HCT116 (cell line): ENCODE data around the gene IPO5. TPM values are rescaled to one million over a fixed set of nuclear protein-coding genes. Genes with fewer than 3 reads are reported as not detected.

Source experiments
- ATAC-seq: fragments of 200-7000 bp; cut with Tn5 transposase; 2 replicates; pipeline ENCODE4 v1.9.1; 2020; ENCODE audit warnings: mild to moderate bottlenecking, moderate library complexity
- BruUV-seq: library from RNA; stranded (reverse); fragments of 400-500 nt; replicated peaks from 2 replicates; lab custom pipeline; 2021; lab: Mats Ljungman, UMichigan
- CTCF ChIA-PET: fragments of 300-600 bp; sonication (Branson Sonifier 250); formaldehyde crosslinking; loops from one replicate; lab custom pipeline; 2021; ENCODE audit warnings: antibody characterized with exemption; lab: Charles Lee
- POLR2A ChIA-PET: fragments of 300-600, 350-600 bp; sonication (Branson Sonifier 250); formaldehyde crosslinking; loops from one replicate; lab custom pipeline; 2021; ENCODE audit warnings: antibody characterized with exemption; lab: Charles Lee
- RAD21 ChIA-PET, 2 experiments: fragments of 300-600 bp; sonication (Branson Sonifier 250); formaldehyde crosslinking; loops; one replicate each; lab custom pipeline; 2023; ENCODE audit warnings: low total read pairs in 2 of 2; ENCODE audit not compliant: uncharacterized antibody in 2 of 2, unreplicated experiment in 2 of 2, low non-redundant PET in 1 of 2; lab: Charles Lee
- DNase-seq: peaks from one replicate; pipeline ENCODE4 v3.0.0-alpha.2; 2010; ENCODE audit warnings: low read depth, low spot score
- H2AFZ ChIP-seq: fragments of 200-600 bp; shearing (Covaris generic), sonication (generic); 2 replicates; pipeline ENCODE4 v1.6.1; 2017; ENCODE audit warnings: low read depth, mixed run types, mixed read lengths, antibody characterized with exemption, low read length; ENCODE audit not compliant: poor library complexity, severe bottlenecking
- H3K27ac ChIP-seq: 2 replicates; pipeline ENCODE4 v1.5.1; 2012; ENCODE audit warnings: low read depth, low read length
- H3K27me3 ChIP-seq: fragments of 200-600 bp; sonication (generic); 2 replicates; pipeline ENCODE4 v1.6.1; 2016; ENCODE audit warnings: mixed run types, low read length, mixed read lengths; ENCODE audit not compliant: insufficient read depth
- H3K36me3 ChIP-seq, 2 experiments: fragments of 200-500 bp in 1 of 2; fragments of 200-600 bp in 1 of 2; sonication (Bioruptor generic) in 1 of 2; sonication (generic) in 1 of 2; 2 replicates each; pipeline versions ENCODE4 v1.5.1 to v1.6.1; 2014 to 2016; ENCODE audit warnings: low read length in 2 of 2, inconsistent platforms in 1 of 2, mixed read lengths in 1 of 2, mixed run types in 1 of 2; ENCODE audit not compliant: insufficient read depth in 2 of 2, control insufficient read depth in 1 of 2
- H3K4me1 ChIP-seq, 2 experiments: fragments of 200-600 bp in 1 of 2; sonication (generic) in 1 of 2; 2 replicates each; pipeline versions ENCODE4 v1.5.1 to v1.6.1; 2012 to 2017; ENCODE audit warnings: low read length in 2 of 2, inconsistent platforms in 1 of 2, mild to moderate bottlenecking in 1 of 2, mixed read lengths in 1 of 2, mixed run types in 1 of 2, moderate library complexity in 1 of 2; ENCODE audit not compliant: insufficient read depth in 2 of 2, control insufficient read depth in 1 of 2
- H3K4me2 ChIP-seq: fragments of 200-600 bp; sonication (generic); 2 replicates; pipeline ENCODE4 v1.6.1; 2017; ENCODE audit warnings: mixed run types, low read length, mixed read lengths
- H3K4me3 ChIP-seq, 2 experiments: fragments of 200-600 bp in 1 of 2; sonication (generic) in 1 of 2; replicated peaks in 1 of 2; 2 replicates each; pipeline ENCODE4 v1.5.1; 2011 to 2016; ENCODE audit warnings: low read length in 2 of 2, control low read depth in 1 of 2, low read depth in 1 of 2, mild to moderate bottlenecking in 1 of 2, mixed read lengths in 1 of 2, mixed run types in 1 of 2
- H3K79me2 ChIP-seq: fragments of 200-600 bp; sonication (generic); 2 replicates; pipeline ENCODE4 v1.6.1; 2017; ENCODE audit warnings: mild to moderate bottlenecking, mixed run types, low read length, moderate library complexity, mixed read lengths; ENCODE audit not compliant: insufficient read depth
- H3K9ac ChIP-seq: fragments of 200-600 bp; sonication (generic); 2 replicates; pipeline ENCODE4 v1.6.1; 2016; ENCODE audit warnings: low read length, mixed read lengths
- H3K9me2 ChIP-seq: fragments of 200-600 bp; sonication (generic), shearing (Covaris generic); 2 replicates; pipeline ENCODE4 v1.6.1; 2017; ENCODE audit warnings: mixed run types, mild to moderate bottlenecking, moderate library complexity; ENCODE audit not compliant: insufficient read depth
- H3K9me3 ChIP-seq, 2 experiments: fragments of 200-500 bp in 1 of 2; fragments of 200-600 bp in 1 of 2; sonication (Bioruptor generic) in 1 of 2; sonication (generic) in 1 of 2; 2 replicates each; pipeline ENCODE4 v1.6.1; 2014 to 2017; ENCODE audit warnings: low read length in 2 of 2, mixed read lengths in 2 of 2, inconsistent platforms in 1 of 2, low read depth in 1 of 2, mild to moderate bottlenecking in 1 of 2, mixed run types in 1 of 2, moderate library complexity in 1 of 2; ENCODE audit not compliant: control insufficient read depth in 1 of 2, insufficient read depth in 1 of 2
- H4K20me1 ChIP-seq: fragments of 200-600 bp; sonication (generic), shearing (Covaris generic); 2 replicates; pipeline ENCODE4 v1.6.1; 2017; ENCODE audit warnings: mixed run types, mild to moderate bottlenecking, moderate library complexity; ENCODE audit not compliant: insufficient read depth
- ELF1 ChIP-seq: IDR thresholded peaks from 2 replicates; pipeline ENCODE4 v1.6.1; 2012; ENCODE audit warnings: low read depth, borderline replicate concordance
- JUND ChIP-seq: IDR thresholded peaks from 2 replicates; pipeline ENCODE4 v1.6.1; 2012
- REST ChIP-seq: IDR thresholded peaks from 2 replicates; pipeline ENCODE4 v1.6.1; 2012; ENCODE audit warnings: low read depth
- ZBTB33 ChIP-seq: IDR thresholded peaks from 2 replicates; pipeline ENCODE4 v1.6.1; 2011; ENCODE audit warnings: mild to moderate bottlenecking, low read length, moderate library complexity; ENCODE audit not compliant: insufficient replicate concordance; ENCODE audit errors: extremely low read depth
- intact Hi-C: fragments of 100-400 bp; cut with micrococcal nuclease; formaldehyde crosslinking; loops from 2 replicates; pipeline ENCODE4 v1.10.0; 2022
- total RNA-seq: library from RNA; stranded (reverse); gene quantifications from one replicate; pipeline ENCODE4 v1.2.1, GENCODE V29; 2021; ENCODE audit not compliant: unreplicated experiment

Gene IPO5
- total RNA-seq, 1 experiment from 2014 or later, result 237 TPM

- DNase-seq (no peak), ATAC-seq (no peak; the same call in 1 of the 2 replicates)
- POLR2A ChIA-PET, result no interaction called here
- no peaks in the 10 kb centered on the region for H3K9me2 ChIP-seq
- H3K79me2 ChIP-seq, result no peaks in the 10 kb centered on the region
- BruUV-seq, result no TSS peak
- H3K27ac ChIP-seq, result no peak overlapping the region
- TF ChIP-seq REST (no peak), JUND (no peak), ELF1 (no peak), ZBTB33 (no peak)
- RAD21 ChIA-PET, result no interaction called here
- intact Hi-C loops, result no loop called here
- no peaks in the 10 kb centered on the region for H4K20me1 ChIP-seq
- CTCF ChIA-PET, result no interaction called here
- H3K4me2 ChIP-seq, result no peak overlapping the region
- no peaks in the 10 kb centered on the region for H3K9me3 ChIP-seq
- no peaks in the 10 kb centered on the region for H3K27me3 ChIP-seq
- peaks cover 0 to 3% of the 10 kb centered on the region in 2 experiments; a peak in 1 of 4 replicates for H3K4me1 ChIP-seq
- H2AFZ ChIP-seq, result no peak overlapping the region
- no peaks in the 10 kb centered on the region for H3K36me3 ChIP-seq
- H3K4me3 ChIP-seq, result no peak overlapping the region
- H3K9ac ChIP-seq, result no peak overlapping the region
These were observed 100.8 kb downstream of the IPO5 start for GRCh38 chr13:98054301-98054700.
